ENCODE data around the gene POLRMT.
"Not testable (repeated sequence)": the region's sequence is repeated elsewhere in the genome, so short reads cannot be mapped to it uniquely, and the experiment has no call there.

- TF ChIP-seq EZH2 (IDR thresholded peaks at IDR 0.05; ENCODE audit: low read depth, unreplicated experiment); CTCF (conservative IDR thresholded peaks at IDR 0.05; ENCODE audit: low read depth in 2 of 2); EZH2phosphoT487 (IDR thresholded peaks at IDR 0.05; ENCODE audit: unreplicated experiment); POLR2AphosphoS5 (IDR thresholded peaks at IDR 0.05; ENCODE audit: low read depth); REST (IDR thresholded peaks at IDR 0.05; ENCODE audit: unreplicated experiment); CREB1 (CRISPR knock-in tag; IDR thresholded peaks at IDR 0.05; ENCODE audit: low read depth); ETS1 (IDR thresholded peaks at IDR 0.05); NANOG (IDR thresholded peaks at IDR 0.05; ENCODE audit: borderline replicate concordance); JUNB (IDR thresholded peaks at IDR 0.05; ENCODE audit: unreplicated experiment); STAT1 (IDR thresholded peaks at IDR 0.05; ENCODE audit: unreplicated experiment); ZNF331 (CRISPR knock-in tag; IDR thresholded peaks at IDR 0.05; ENCODE audit: low read depth): not testable (repeated sequence)
Measured at GRCh38 chr19:603779-604178, 29.6 kb downstream of the POLRMT start.
